Mesodermal cell (in vitro differentiated cells): Measurements from ENCODE around the gene MICA. TPM values are rescaled to one million over a fixed set of nuclear protein-coding genes. Genes with fewer than 3 reads are reported as not detected.

Experiments used
- H3K27ac ChIP-seq: 2 replicates; pipeline ENCODE4 v1.7.0; 2013; ENCODE audit warnings: mild to moderate bottlenecking, low read depth, low read length, moderate library complexity; ENCODE audit not compliant: severe bottlenecking
- H3K36me3 ChIP-seq: 2 replicates; pipeline ENCODE4 v1.7.1; 2013; ENCODE audit warnings: mild to moderate bottlenecking, low read length, moderate library complexity; ENCODE audit not compliant: control insufficient read depth, insufficient read depth
- H3K4me1 ChIP-seq: one replicate; pipeline ENCODE4 v1.7.1; 2013; ENCODE audit warnings: mild to moderate bottlenecking, low read length; ENCODE audit not compliant: insufficient read depth, control insufficient read depth, poor library complexity, severe bottlenecking
- H3K4me3 ChIP-seq: 2 replicates; pipeline ENCODE4 v1.7.0; 2013; ENCODE audit warnings: low read length, control low read depth, mild to moderate bottlenecking; ENCODE audit not compliant: insufficient read depth, poor library complexity, severe bottlenecking; ENCODE audit errors: extremely low read depth
- H3K9me3 ChIP-seq: 2 replicates; pipeline ENCODE4 v1.7.1; 2013; ENCODE audit warnings: mild to moderate bottlenecking, low read length, moderate library complexity; ENCODE audit not compliant: control insufficient read depth
- WGBS, 2 experiments: methylation state at CpG; one replicate each; pipeline ENCODE4 v1.1.5; 2013; ENCODE audit warnings: missing lambda C conversion rate in 2 of 2; ENCODE audit not compliant: insufficient coverage in 2 of 2; 5-methylcytosine and 5-hydroxymethylcytosine counted together
- polyA plus RNA-seq, 2 experiments: library from polyadenylated mRNA; stranded (reverse); fragments of 50-300 nt; gene quantifications; one replicate each; pipeline ENCODE4 v1.2.3, GENCODE V29; 2013

MICA gene
- polyA plus RNA-seq (2013, experiment 1 of 2) = 43.7 TPM
- polyA plus RNA-seq (2013, experiment 2 of 2) = 32.7 TPM

DNA sequence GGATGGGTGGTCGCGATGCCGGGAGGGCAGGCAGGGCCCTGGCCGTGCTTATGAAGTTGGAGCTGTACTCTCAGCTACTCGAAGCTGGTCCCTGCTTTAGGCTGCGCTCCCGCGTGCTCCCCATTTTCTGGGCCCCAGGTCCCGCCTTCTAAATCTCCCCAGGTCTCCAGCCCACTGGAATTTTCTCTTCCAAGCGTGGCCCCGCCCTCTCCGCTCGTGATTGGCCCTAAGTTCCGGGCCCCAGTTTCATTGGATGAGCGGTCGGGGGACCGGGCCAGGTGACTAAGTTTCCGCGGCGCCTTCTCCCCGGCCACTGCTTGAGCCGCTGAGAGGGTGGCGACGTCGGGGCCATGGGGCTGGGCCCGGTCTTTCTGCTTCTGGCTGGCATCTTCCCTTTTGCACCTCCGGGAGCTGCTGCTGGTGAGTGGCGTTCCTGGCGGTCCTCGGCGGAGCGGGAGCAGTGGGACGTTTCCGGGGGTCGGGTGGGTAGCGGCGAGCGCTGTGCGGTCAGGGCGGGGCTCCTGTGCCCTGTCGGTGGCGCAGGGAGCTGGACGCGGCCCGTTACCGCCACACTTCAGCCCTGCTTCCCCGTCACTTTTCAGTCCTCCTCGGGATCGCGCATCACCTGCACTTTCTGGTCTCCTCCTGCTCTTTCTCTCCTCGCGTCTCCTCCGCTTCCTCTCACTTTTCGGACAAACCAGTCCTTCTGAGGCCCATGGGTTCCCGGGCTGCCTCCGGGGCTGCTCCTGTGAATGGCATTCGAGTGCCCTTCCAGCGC lies at the start of gene MICA:
TSS of gene MICA (plus strand) at position 313 of the 778 bp plus-strand sequence. CDS start at position 351, 38 bp downstream.
- no peaks in the 10 kb centered on the region for H3K9me3 ChIP-seq
- H3K27ac ChIP-seq = peak within 1 kb of the TSS; percentile 68
- H3K4me3 ChIP-seq = peak within 1 kb of the TSS; percentile 82
- H3K36me3 ChIP-seq = peaks cover 4% of the 10 kb centered on the region
- WGBS, 2 experiments = 0% methylated on average over 51 to 52 of the region's 58 CpGs
- peaks cover 16% of the 10 kb centered on the region for H3K4me1 ChIP-seq

DNA sequence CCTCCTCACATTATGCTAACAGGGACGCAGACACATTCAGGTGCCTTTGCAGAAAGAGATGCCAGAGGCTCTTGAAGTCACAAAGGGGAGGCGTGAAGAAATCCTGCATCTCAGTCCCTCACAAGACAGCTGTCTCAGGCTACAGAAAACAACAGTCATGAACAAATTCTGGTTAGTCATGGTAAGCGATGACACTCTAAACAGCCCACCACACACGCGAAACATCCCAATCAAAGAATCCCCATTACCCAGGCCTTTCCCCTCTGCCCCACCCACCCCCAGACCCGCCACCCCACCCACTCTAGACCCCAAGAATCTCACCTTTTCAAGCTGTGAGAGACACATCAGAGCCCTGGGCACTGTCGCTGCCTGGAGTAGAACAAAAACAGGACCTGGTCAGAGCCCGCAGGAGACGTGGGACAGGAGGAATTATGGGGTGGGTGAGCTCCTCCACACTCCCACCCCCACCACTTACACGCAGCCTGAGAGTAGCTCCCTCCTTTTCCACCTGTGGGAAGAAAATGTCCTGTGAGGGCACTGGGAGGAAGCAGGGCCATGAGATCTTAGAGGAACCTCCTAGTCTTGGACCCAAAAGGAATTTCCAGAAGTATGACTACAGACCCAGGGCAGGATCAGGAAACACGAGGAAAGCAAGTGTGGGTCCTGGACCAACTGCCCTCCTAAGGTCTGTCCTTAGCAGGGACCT lies 49.1 kb upstream of the MICA start:
- Histone ChIP-seq H3K36me3 (peaks cover 8% of the 10 kb centered on the region), H3K4me1 (no peaks in the 10 kb centered on the region), H3K27ac (no peak overlapping the region), H3K4me3 (no peak overlapping the region), H3K9me3 (no peaks in the 10 kb centered on the region)
- WGBS, 2 experiments = 89 to 93% methylated on average over 3 to 5 of the region's 11 CpGs

DNA sequence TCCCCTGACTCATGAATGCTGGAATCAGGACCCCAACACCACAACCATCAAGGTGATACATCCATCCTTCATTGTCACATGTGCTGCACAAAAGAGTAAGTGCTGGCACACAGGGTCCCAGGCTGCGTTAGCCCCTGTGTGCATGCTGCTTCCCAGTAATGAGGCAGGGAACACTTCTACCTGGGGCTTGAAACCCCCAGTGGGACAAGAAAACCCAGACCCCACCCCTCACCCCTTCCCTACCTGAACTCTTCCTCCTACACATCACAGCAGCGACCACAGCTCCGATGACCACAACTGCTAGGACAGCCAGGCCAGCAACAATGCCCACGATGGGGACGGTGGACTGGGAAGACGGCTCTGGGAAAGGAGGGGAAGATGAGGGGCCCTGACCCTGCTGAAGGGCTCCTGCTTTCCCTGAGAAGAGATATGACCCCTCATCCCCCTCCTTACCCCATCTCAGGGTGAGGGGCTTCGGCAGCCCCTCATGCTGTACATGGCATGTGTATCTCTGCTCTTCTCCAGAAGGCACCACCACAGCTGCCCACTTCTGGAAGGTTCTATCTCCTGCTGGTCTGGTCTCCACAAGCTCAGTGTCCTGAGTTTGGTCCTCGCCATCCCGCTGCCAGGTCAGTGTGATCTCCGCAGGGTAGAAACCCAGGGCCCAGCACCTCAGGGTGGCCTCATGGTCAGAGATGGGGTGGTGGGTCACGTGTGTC lies 48.4 kb upstream of the MICA start:
- Histone ChIP-seq H3K4me3 (no peak overlapping the region), H3K9me3 (no peaks in the 10 kb centered on the region), H3K36me3 (peaks cover 8% of the 10 kb centered on the region), H3K4me1 (no peaks in the 10 kb centered on the region), H3K27ac (no peak overlapping the region)
- WGBS, 2 experiments = 80 to 97% methylated on average over 3 to 6 of the region's 11 CpGs

DNA sequence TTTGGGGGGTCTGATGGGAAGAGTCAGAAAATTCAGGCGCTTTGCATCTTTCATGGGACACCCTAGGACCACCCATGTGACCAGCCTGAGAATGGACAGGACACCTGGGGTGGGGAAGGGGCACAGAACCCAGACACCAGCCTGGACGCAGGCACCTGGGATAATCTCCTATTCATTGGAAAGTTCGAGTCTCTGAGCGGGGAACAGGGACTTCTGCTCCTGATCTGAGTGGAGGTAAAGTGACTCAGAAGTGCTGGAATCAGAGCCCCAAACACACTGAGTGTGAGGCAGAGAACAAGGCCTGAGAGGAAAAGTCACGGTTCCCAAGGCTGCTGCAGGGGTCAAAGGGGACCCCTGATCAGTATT lies 47.8 kb upstream of the MICA start:
- 89 to 90% methylated on average over 4 to 5 of the region's 5 CpGs for WGBS, 2 experiments
- no peak overlapping the region for H3K4me3 ChIP-seq

DNA sequence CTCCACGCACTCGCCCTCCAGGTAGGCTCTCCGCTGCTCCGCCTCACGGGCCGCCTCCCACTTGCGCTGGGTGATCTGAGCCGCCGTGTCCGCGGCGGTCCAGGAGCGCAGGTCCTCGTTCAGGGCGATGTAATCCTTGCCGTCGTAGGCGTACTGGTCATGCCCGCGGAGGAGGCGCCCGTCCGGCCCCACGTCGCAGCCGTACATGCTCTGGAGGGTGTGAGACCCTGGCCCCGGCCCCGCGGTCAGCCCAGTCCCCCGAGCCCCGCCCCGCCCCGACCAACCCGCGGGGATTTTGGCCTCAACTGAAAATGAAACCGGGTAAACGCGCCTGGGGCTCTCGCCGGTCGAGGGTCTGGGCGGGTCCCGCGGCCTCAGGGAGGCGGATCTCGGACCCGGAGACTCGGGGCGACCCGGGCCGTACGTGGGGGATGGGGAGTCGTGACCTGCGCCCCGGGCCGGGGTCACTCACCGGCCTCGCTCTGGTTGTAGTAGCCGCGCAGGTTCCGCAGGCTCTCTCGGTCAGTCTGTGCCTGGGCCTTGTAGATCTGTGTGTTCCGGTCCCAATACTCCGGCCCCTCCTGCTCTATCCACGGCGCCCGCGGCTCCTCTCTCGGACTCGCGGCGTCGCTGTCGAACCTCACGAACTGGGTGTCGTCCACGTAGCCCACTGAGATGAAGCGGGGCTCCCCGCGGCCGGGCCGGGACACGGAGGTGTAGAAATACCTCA lies 47.0 kb upstream of the MICA start:
- Histone ChIP-seq H3K27ac (no peak overlapping the region), H3K9me3 (no peaks in the 10 kb centered on the region), H3K36me3 (peaks cover 8% of the 10 kb centered on the region), H3K4me3 (peak overlapping the region; percentile 62), H3K4me1 (no peaks in the 10 kb centered on the region)
- WGBS, 2 experiments = 6 to 11% methylated on average over 42 to 46 of the region's 83 CpGs

More for the DNA sequence above, 47.8 kb upstream of the MICA start:
- H3K4me1 ChIP-seq = no peaks in the 10 kb centered on the region
- peaks cover 8% of the 10 kb centered on the region for H3K36me3 ChIP-seq
- no peaks in the 10 kb centered on the region for H3K9me3 ChIP-seq
- no peak overlapping the region for H3K27ac ChIP-seq

DNA sequence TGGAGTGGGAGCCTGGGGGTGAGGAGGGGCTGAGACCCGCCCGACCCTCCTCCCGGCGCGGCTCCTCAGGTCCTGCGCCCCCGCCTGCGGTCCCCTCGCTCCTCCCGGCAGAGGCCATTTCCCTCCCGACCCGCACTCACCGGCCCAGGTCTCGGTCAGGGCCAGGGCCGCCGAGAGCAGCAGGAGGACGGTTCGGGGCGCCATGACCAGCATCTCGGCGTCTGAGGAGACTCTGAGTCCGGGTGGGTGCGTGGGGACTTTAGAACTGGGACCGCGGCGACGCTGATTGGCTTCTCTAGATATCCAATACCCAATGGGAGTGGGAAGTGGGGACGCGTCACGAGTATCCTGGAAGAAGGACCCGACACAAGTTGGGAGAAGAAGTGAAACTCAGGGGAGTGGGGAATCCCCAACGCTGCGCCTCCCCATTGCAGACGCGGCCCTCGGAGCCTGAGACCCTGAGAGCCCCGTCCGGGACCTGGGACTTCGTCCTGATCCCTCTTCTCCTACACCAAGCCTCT lies 46.4 kb upstream of the MICA start, which contains the start of gene HLA-B:
TSS of gene HLA-B (minus strand) at position 234 of the 521 bp plus-strand sequence. CDS start at position 213, 21 bp downstream.
- WGBS, 2 experiments = 0 to 1% methylated on average over 17 to 37 of the region's 39 CpGs
- Histone ChIP-seq H3K4me1 (no peaks in the 10 kb centered on the region), H3K27ac (no peak within 1 kb of the TSS)

DNA sequence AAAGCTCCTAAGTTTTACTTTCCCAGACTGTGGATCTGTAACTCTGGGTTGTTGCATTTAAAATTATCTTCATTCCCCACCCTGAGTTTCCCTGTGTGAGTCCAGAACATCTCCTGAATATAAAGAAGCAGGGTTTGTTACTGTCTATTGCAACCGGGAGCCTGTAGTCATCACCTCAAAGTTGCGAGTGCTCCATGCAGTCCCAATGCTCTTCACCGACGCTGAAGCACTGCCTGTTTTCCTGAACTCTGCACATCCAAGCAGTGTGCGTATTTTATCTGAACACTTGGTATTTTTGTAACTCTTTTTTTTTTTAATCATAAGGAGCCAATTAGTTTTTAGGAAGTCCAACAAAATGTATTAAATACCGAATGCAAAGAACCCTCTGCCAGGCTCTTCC lies 45.5 kb upstream of the MICA start:
- peaks cover 8% of the 10 kb centered on the region for H3K36me3 ChIP-seq
- H3K4me3 ChIP-seq = no peak overlapping the region
- H3K27ac ChIP-seq = no peak overlapping the region
- no peaks in the 10 kb centered on the region for H3K4me1 ChIP-seq
- 48 to 57% methylated on average over 3 to 6 of the region's 6 CpGs for WGBS, 2 experiments
- no peaks in the 10 kb centered on the region for H3K9me3 ChIP-seq

More for the DNA sequence above, 46.4 kb upstream of the MICA start, which contains the start of gene HLA-B:
- peaks cover 8% of the 10 kb centered on the region for H3K36me3 ChIP-seq
- H3K9me3 ChIP-seq = no peaks in the 10 kb centered on the region
- peak within 1 kb of the TSS; percentile 62 for H3K4me3 ChIP-seq

DNA sequence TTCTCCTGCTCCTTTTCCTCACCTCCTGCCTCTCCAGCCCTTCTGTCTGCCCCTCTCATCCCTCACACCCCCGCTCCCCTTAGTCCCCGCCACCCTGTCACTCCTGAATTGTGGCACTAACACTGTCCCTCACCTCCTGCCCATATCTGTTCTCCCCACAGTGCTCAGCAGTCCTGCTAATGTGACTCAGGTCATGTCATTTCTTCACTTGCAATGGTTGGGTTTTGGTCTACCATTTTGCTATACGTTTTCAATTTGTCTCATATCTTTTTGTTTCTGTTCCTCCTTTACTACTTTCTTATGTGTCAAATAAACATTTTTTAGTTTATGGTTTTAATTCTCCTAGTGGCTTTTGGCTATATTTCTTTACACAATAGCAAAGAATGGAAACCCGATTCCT lies 45.1 kb upstream of the MICA start:
- no CpG with 5 or more reads among the region's 4 CpGs for WGBS, 2 experiments
- no peaks in the 10 kb centered on the region for H3K4me1 ChIP-seq
- no peak overlapping the region for H3K4me3 ChIP-seq
- H3K9me3 ChIP-seq = no peaks in the 10 kb centered on the region
- H3K27ac ChIP-seq = no peak overlapping the region
- H3K36me3 ChIP-seq = peaks cover 8% of the 10 kb centered on the region

DNA sequence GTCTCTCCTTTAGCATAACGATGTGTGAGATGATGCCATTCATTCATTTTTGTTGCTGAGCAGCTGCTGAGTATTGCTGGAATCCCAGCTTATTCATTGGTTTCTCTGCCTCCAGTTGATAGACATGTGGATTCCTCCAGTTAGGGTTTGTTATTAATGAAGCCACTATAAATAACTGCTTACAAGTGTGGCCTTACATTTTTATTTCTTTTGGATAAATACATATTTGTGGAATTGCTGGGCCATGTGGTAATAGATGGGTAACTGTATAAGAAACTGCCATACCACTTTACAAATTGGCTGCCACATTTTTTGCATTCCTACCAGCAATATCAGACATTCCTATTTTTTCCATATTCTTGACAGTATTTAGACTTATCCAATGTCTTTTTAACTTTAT lies 43.8 kb upstream of the MICA start:
- peaks cover 8% of the 10 kb centered on the region for H3K36me3 ChIP-seq
- no peaks in the 10 kb centered on the region for H3K4me1 ChIP-seq
- 80 to 100% methylated on average over 1 of the region's 1 CpG for WGBS, 2 experiments
- no peak overlapping the region for H3K27ac ChIP-seq
- H3K9me3 ChIP-seq = no peaks in the 10 kb centered on the region
- H3K4me3 ChIP-seq = no peak overlapping the region

DNA sequence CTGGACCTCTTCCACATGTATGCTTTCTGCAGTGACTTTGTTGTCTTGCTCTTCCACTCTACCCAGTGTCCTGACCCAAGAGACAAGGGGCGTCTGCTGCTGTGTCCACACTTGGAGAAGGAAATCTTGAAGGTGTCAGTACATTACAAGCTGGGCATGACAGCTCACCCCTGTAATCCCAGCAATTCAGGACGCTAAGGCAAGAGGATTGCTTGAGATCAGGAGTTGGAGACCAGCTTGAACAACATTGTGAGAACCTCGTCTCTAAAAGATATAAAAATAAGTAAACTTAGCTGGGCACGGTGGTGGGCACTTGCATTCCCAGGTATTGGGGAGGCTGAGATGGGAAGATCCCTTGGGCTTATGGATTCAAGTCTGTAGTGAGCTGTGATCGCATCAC lies 40.6 kb upstream of the MICA start:
- Histone ChIP-seq H3K9me3 (no peaks in the 10 kb centered on the region), H3K27ac (no peak overlapping the region), H3K4me1 (no peaks in the 10 kb centered on the region), H3K4me3 (no peak overlapping the region), H3K36me3 (no peaks in the 10 kb centered on the region)
- WGBS, 2 experiments = 73 to 77% methylated on average over 2 to 3 of the region's 5 CpGs
